ENCODE results near the gene MC5R.

MC5R gene

DNA sequence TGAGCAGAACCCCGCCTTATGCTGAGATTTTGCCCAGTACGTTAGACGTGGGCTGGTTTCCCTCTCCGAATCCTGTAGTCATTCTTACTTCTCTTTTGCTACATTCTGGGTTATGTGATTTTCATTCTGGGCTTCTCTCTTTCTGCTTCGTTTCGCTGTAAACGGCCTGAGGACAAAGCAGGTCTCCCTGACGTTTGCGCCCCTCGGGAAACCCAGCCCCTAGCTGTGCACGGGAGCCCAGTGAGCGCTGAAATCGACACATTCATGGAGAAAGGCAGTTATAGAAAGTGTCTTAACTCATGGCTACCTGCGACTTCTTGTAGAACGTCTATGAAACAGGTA is 22.7 kb upstream of the MC5R start:
- no peak overlapping the region for H2AFZ ChIP-seq (ENCODE audit: low read depth, low read length)
- H3K27me3 ChIP-seq (ENCODE audit: low read depth, low read length), result peaks cover 4% of the 10 kb centered on the region
- no peaks in the 10 kb centered on the region for H4K20me1 ChIP-seq (ENCODE audit: insufficient read depth, low read length)
- no peak overlapping the region for H3K9ac ChIP-seq (ENCODE audit: low read length)
- TF ChIP-seq, protein P1, sequence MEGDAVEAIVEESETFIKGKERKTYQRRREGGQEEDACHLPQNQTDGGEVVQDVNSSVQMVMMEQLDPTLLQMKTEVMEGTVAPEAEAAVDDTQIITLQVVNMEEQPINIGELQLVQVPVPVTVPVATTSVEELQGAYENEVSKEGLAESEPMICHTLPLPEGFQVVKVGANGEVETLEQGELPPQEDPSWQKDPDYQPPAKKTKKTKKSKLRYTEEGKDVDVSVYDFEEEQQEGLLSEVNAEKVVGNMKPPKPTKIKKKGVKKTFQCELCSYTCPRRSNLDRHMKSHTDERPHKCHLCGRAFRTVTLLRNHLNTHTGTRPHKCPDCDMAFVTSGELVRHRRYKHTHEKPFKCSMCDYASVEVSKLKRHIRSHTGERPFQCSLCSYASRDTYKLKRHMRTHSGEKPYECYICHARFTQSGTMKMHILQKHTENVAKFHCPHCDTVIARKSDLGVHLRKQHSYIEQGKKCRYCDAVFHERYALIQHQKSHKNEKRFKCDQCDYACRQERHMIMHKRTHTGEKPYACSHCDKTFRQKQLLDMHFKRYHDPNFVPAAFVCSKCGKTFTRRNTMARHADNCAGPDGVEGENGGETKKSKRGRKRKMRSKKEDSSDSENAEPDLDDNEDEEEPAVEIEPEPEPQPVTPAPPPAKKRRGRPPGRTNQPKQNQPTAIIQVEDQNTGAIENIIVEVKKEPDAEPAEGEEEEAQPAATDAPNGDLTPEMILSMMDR (IDR thresholded peaks at IDR 0.05; ENCODE audit: low read depth, low read length), result no peak
- TF ChIP-seq EZH2phosphoT487 (IDR thresholded peaks at IDR 0.05; ENCODE audit: low read depth), result no peak
- H3K36me3 ChIP-seq (replicated peaks; ENCODE audit: low read depth, low read length), result no peaks in the 10 kb centered on the region
- H3K4me2 ChIP-seq (ENCODE audit: low read length), result no peak overlapping the region
- H3K4me3 ChIP-seq (ENCODE audit: low read length), result no peak overlapping the region
- H3K9me3 ChIP-seq (ENCODE audit: insufficient read depth, low read length), result no peaks in the 10 kb centered on the region
- no peaks in the 10 kb centered on the region for H3K79me2 ChIP-seq (ENCODE audit: low read length)
- H3K4me1 ChIP-seq (ENCODE audit: low read length), result no peaks in the 10 kb centered on the region
- no peak overlapping the region for H3K27ac ChIP-seq (ENCODE audit: low read length)

DNA sequence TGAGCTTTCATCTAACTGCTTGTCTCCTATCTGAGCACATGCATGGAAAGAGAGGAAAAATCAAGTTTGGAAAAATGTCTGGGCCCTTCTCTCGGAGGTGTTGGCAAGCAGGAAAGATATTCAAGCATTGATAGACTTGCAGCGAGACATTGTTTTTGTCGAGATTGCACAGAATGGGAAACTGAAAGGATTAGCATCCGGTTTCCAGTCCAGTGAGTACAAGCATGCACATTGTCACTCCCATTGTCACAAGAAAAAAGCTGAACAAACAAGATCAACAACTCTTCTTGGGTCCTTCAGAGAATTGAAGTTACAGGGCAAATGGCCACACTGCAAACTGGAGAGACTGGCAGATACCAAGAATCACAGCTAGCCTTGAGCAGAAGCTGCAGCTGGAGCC is 19.6 kb upstream of the MC5R start:
- Histone ChIP-seq H3K4me1 (ENCODE audit: low read length) (no peaks in the 10 kb centered on the region), H4K20me1 (ENCODE audit: insufficient read depth, low read length) (no peaks in the 10 kb centered on the region), H3K9me3 (ENCODE audit: insufficient read depth, low read length) (no peaks in the 10 kb centered on the region), H3K27ac (ENCODE audit: low read length) (no peak overlapping the region), H2AFZ (ENCODE audit: low read depth, low read length) (no peak overlapping the region), H3K4me3 (ENCODE audit: low read length) (no peak overlapping the region), H3K4me2 (ENCODE audit: low read length) (no peak overlapping the region), H3K9ac (ENCODE audit: low read length) (no peak overlapping the region), H3K27me3 (ENCODE audit: low read depth, low read length) (peaks cover 4% of the 10 kb centered on the region), H3K36me3 (replicated peaks; ENCODE audit: low read depth, low read length) (no peaks in the 10 kb centered on the region), H3K79me2 (ENCODE audit: low read length) (no peaks in the 10 kb centered on the region)
- TF ChIP-seq, protein P1 (IDR thresholded peaks at IDR 0.05; ENCODE audit: low read depth, low read length), result no peak
- TF ChIP-seq EZH2phosphoT487 (IDR thresholded peaks at IDR 0.05; ENCODE audit: low read depth), result no peak

DNA sequence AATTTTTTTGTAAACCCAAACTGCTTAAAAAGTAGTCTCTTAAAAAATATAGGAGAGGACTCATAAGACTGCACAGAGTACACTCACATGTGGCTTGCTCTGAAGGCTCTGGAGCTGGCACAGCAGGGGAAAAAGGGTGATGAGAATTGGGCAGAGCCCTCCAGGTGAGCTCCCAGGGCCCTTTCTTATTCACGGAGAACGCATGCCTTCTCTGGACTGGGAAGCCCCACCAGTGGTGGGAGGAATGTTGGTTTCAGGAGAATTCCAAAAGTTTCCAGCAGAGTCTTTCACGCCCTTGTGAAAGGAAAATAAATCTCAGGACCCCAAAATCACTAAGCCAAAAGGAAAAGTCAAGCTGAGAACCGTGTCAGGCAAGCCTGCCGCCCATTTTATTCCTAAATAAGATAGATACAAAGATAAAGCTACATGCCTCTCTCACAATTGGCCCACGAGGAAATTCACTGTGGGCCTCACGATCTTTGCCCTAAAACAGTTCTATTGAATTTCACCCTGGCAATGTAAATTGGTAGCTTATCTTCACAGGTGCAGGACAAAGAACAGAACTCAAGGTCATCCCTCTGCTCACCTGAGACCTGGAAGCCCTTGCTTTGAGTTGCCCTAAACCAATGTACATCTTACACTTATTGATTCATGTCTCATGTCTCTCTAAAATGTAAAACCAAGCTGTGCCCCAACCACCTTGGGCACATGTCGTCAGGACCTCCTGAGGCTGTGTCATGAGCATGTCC is 15.5 kb upstream of the MC5R start:
- H3K4me3 ChIP-seq (ENCODE audit: low read length), result no peak overlapping the region
- no peak overlapping the region for H3K4me2 ChIP-seq (ENCODE audit: low read length)
- no peaks in the 10 kb centered on the region for H3K9me3 ChIP-seq (ENCODE audit: insufficient read depth, low read length)
- no peaks in the 10 kb centered on the region for H4K20me1 ChIP-seq (ENCODE audit: insufficient read depth, low read length)
- H2AFZ ChIP-seq (ENCODE audit: low read depth, low read length), result no peak overlapping the region
- H3K27ac ChIP-seq (ENCODE audit: low read length), result no peak overlapping the region
- peaks cover 4% of the 10 kb centered on the region for H3K27me3 ChIP-seq (ENCODE audit: low read depth, low read length)
- no peaks in the 10 kb centered on the region for H3K4me1 ChIP-seq (ENCODE audit: low read length)
- TF ChIP-seq, protein P1 (IDR thresholded peaks at IDR 0.05; ENCODE audit: low read depth, low read length), result no peak
- no peak for TF ChIP-seq EZH2phosphoT487 (IDR thresholded peaks at IDR 0.05; ENCODE audit: low read depth)
- no peaks in the 10 kb centered on the region for H3K36me3 ChIP-seq (replicated peaks; ENCODE audit: low read depth, low read length)
- H3K9ac ChIP-seq (ENCODE audit: low read length), result no peak overlapping the region
- H3K79me2 ChIP-seq (ENCODE audit: low read length), result no peaks in the 10 kb centered on the region

DNA sequence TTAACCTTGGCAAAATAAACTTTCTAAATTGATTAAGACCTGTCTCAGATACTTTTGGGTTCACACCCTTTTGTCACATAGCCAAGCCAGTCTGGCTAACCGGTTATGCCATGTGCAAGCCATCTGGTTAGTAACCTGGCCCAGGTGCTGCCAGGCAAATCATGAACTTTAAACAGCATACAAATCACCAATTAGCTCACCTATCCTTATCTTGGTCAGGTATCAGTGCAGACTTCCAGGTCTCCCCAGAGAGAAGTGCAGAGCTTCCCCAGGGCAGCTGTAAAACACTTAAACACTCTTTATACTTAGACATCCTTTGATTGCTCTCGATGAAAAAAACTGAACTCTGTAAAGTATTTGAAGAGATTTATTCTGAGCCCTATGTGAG is 14.9 kb upstream of the MC5R start:
- Histone ChIP-seq H3K9ac (ENCODE audit: low read length) (no peak overlapping the region), H3K27me3 (ENCODE audit: low read depth, low read length) (peaks cover 4% of the 10 kb centered on the region)
- TF ChIP-seq EZH2phosphoT487 (IDR thresholded peaks at IDR 0.05; ENCODE audit: low read depth), result no peak
- TF ChIP-seq, protein P1 (IDR thresholded peaks at IDR 0.05; ENCODE audit: low read depth, low read length), result no peak

More for the DNA sequence above, 14.9 kb upstream of the MC5R start:
- Histone ChIP-seq H3K4me1 (ENCODE audit: low read length) (no peaks in the 10 kb centered on the region), H2AFZ (ENCODE audit: low read depth, low read length) (no peak overlapping the region), H3K36me3 (replicated peaks; ENCODE audit: low read depth, low read length) (no peaks in the 10 kb centered on the region), H4K20me1 (ENCODE audit: insufficient read depth, low read length) (no peaks in the 10 kb centered on the region), H3K79me2 (ENCODE audit: low read length) (no peaks in the 10 kb centered on the region), H3K4me2 (ENCODE audit: low read length) (no peak overlapping the region), H3K9me3 (ENCODE audit: insufficient read depth, low read length) (no peaks in the 10 kb centered on the region), H3K4me3 (ENCODE audit: low read length) (no peak overlapping the region), H3K27ac (ENCODE audit: low read length) (no peak overlapping the region)

Measured in OCI-LY3 (cell line).